ENCODE results near the gene SPDYE2.
"Not testable (repeated sequence)": the region's sequence is repeated elsewhere in the genome, so short reads cannot be mapped to it uniquely, and the experiment has no call there.

GRCh38 chr7:102583495-102583894, 32.5 kb downstream of the SPDYE2 start:
- not testable (repeated sequence) for TF ChIP-seq POLR2A, CTCF (IDR thresholded peaks at IDR 0.05)
